Kidney tubule cell (primary cell): ENCODE results near the gene ATP8B3.

Experiments used
- DNase-seq: peaks from one replicate; pipeline ENCODE4 v3.0.0-alpha.2; 2018; ENCODE audit warnings: low spot score

The ATP8B3 gene

GRCh38 chr19:1851654-1852580, 39.8 kb upstream of the ATP8B3 start:
- DNase-seq: no peak

- DNase-seq: peak; percentile 49
These were observed 39.0 kb upstream of the ATP8B3 start for GRCh38 chr19:1850809-1851653.

GRCh38 chr19:1849886-1850398, 37.9 kb upstream of the ATP8B3 start:
- no peak for DNase-seq

GRCh38 chr19:1849132-1849474, 37.0 kb upstream of the ATP8B3 start:
- no peak for DNase-seq

GRCh38 chr19:1848399-1849131, 36.5 kb upstream of the ATP8B3 start, which contains the start of gene REXO1:
TSS of gene REXO1 (minus strand) at chr19:1848483. CDS start at chr19:1848358, 125 bp downstream.
- peak; percentile 96 for DNase-seq

GRCh38 chr19:1847684-1848398, 35.8 kb upstream of the ATP8B3 start:
- DNase-seq: peak; percentile 63

- no peak for DNase-seq
These were observed 35.2 kb upstream of the ATP8B3 start for GRCh38 chr19:1847348-1847683.

GRCh38 chr19:1846517-1847204, 34.6 kb upstream of the ATP8B3 start:
- DNase-seq: no peak

GRCh38 chr19:1845642-1846041, 33.6 kb upstream of the ATP8B3 start:
- no peak for DNase-seq

GRCh38 chr19:1845125-1845515, 33.0 kb upstream of the ATP8B3 start:
- DNase-seq: no peak

- no peak for DNase-seq
These were observed 32.5 kb upstream of the ATP8B3 start for GRCh38 chr19:1844513-1845124.

- no peak for DNase-seq
These were observed 31.7 kb upstream of the ATP8B3 start for GRCh38 chr19:1843646-1844394.

GRCh38 chr19:1843116-1843515, 31.0 kb upstream of the ATP8B3 start:
- DNase-seq: no peak

GRCh38 chr19:1841209-1841924, 29.3 kb upstream of the ATP8B3 start:
- no peak for DNase-seq

- DNase-seq: no peak
These were observed 28.6 kb upstream of the ATP8B3 start for GRCh38 chr19:1840541-1841115.

- DNase-seq: no peak
These were observed 27.8 kb upstream of the ATP8B3 start for GRCh38 chr19:1839658-1840540.

GRCh38 chr19:1837625-1838105, 25.6 kb upstream of the ATP8B3 start:
- DNase-seq: peak; percentile 41

GRCh38 chr19:1837222-1837565, 25.1 kb upstream of the ATP8B3 start:
- DNase-seq: no peak
